Measurements from ENCODE around the gene PEG3.

PEG3 gene

GRCh38 chr19:56838909-56839651 is 1.4 kb downstream of the PEG3 start:
- no peak for DNase-seq (ENCODE audit: low read depth)

GRCh38 chr19:56838024-56838908 is 2.3 kb downstream of the PEG3 start:
- DNase-seq (ENCODE audit: low read depth): no peak

GRCh38 chr19:56837492-56838023 is 3.0 kb downstream of the PEG3 start:
- DNase-seq (ENCODE audit: low read depth): no peak

- DNase-seq (ENCODE audit: low read depth): no peak
Measured at GRCh38 chr19:56837004-56837403, 3.5 kb downstream of the PEG3 start.

GRCh38 chr19:56836059-56836458 is 4.5 kb downstream of the PEG3 start:
- no peak for DNase-seq (ENCODE audit: low read depth)

GRCh38 chr19:56835401-56835800 is 5.1 kb downstream of the PEG3 start:
- DNase-seq (ENCODE audit: low read depth): no peak

- DNase-seq (ENCODE audit: low read depth): no peak
Measured at GRCh38 chr19:56834564-56835375, 5.8 kb downstream of the PEG3 start.

GRCh38 chr19:56832352-56832928 is 8.1 kb downstream of the PEG3 start:
- no peak for DNase-seq (ENCODE audit: low read depth)

GRCh38 chr19:56831255-56831654 is 9.3 kb downstream of the PEG3 start:
- no peak for DNase-seq (ENCODE audit: low read depth)

GRCh38 chr19:56829596-56829995 is 10.9 kb downstream of the PEG3 start:
- DNase-seq (ENCODE audit: low read depth): no peak

- DNase-seq (ENCODE audit: low read depth): no peak
Measured at GRCh38 chr19:56827708-56828107, 12.8 kb downstream of the PEG3 start.

GRCh38 chr19:56823956-56824355 is 16.6 kb downstream of the PEG3 start:
- DNase-seq (ENCODE audit: low read depth): no peak

- DNase-seq (ENCODE audit: low read depth): no peak
Measured at GRCh38 chr19:56823417-56823816, 17.1 kb downstream of the PEG3 start.

GRCh38 chr19:56822755-56823154 is 17.8 kb downstream of the PEG3 start:
- no peak for DNase-seq (ENCODE audit: low read depth)

GRCh38 chr19:56821675-56822074 is 18.9 kb downstream of the PEG3 start:
- DNase-seq (ENCODE audit: low read depth): no peak

GRCh38 chr19:56821209-56821608 is 19.3 kb downstream of the PEG3 start:
- DNase-seq (ENCODE audit: low read depth): no peak

GRCh38 chr19:56819166-56819565 is 21.4 kb downstream of the PEG3 start:
- no peak for DNase-seq (ENCODE audit: low read depth)

- no peak for DNase-seq (ENCODE audit: low read depth)
Measured at GRCh38 chr19:56814656-56815055, 25.9 kb downstream of the PEG3 start.

GRCh38 chr19:56813531-56813930 is 27.0 kb downstream of the PEG3 start:
- DNase-seq (ENCODE audit: low read depth): no peak

GRCh38 chr19:56811480-56811879 is 29.0 kb downstream of the PEG3 start:
- DNase-seq (ENCODE audit: low read depth): no peak

- DNase-seq (ENCODE audit: low read depth): no peak
Measured at GRCh38 chr19:56810260-56810659, 30.3 kb downstream of the PEG3 start.
